Measurements from ENCODE around the gene QPCT. TPM values are rescaled to one million over a fixed set of nuclear protein-coding genes. Genes with fewer than 3 reads are reported as not detected.
A peak's percentile ranks its signal among the peaks of the same experiment; 100 is the strongest.

QPCT gene
- total RNA-seq, 1 experiment from 2014 or later: not detected

- H3K27ac ChIP-seq (ENCODE audit: insufficient read length, low read depth, low read length): no peak overlapping the region
- peaks cover 5% of the 10 kb centered on the region; the same call in 1 of the 2 replicates for H3K79me2 ChIP-seq (ENCODE audit: insufficient read depth, low read length)
- H3K27me3 Mint-ChIP-seq (ENCODE audit: low read depth): peaks cover 21% of the 10 kb centered on the region
- no peaks in the 10 kb centered on the region for H3K27me3 ChIP-seq (ENCODE audit: insufficient read depth, low read length)
- no peaks in the 10 kb centered on the region for H3K9me3 Mint-ChIP-seq
- H3K18ac ChIP-seq (ENCODE audit: insufficient read length, low read depth, low read length): no peak overlapping the region
- H3T11ph ChIP-seq (ENCODE audit: low read length): no peak overlapping the region
- no peak overlapping the region for H3K14ac ChIP-seq (ENCODE audit: insufficient read depth, low read length)
- peaks cover 7 to 10% (median 8%) of the 10 kb centered on the region in 3 experiments; a peak in 3 of 7 replicates for H3K36me3 Mint-ChIP-seq (ENCODE audit: insufficient read depth in 1 of 3, low read depth in 3 of 3)
- no peak overlapping the region for H2BK12ac ChIP-seq (ENCODE audit: insufficient read length, low read depth, low read length)
- no peak overlapping the region for H4K5ac ChIP-seq (ENCODE audit: insufficient read length, low read depth, low read length)
- no peak overlapping the region for H3K23ac ChIP-seq (ENCODE audit: insufficient read length, low read depth, low read length)
- 0 out of 2 replicates have a peak, but pooled peaks cover 4% of the 10 kb centered on the region for H3K4me1 ChIP-seq (ENCODE audit: insufficient read depth, low read length)
- peak overlapping the region; percentile 85 for H3K9ac ChIP-seq (ENCODE audit: extremely low read depth, insufficient read length, low read length)
- no peak overlapping the region for H2BK15ac ChIP-seq (ENCODE audit: low read depth, low read length)
- H3K27ac Mint-ChIP-seq: peak overlapping the region in 1 of 3 experiments; percentile 97; a peak in 1 of 7 replicates
- H3K9me3 ChIP-seq (ENCODE audit: control insufficient read depth, low read depth, low read length): no peaks in the 10 kb centered on the region
- no peak overlapping the region for H2BK20ac ChIP-seq (ENCODE audit: low read depth, low read length, poor library complexity, severe bottlenecking)
- no peak for TF ChIP-seq CTCF (conservative IDR thresholded peaks at IDR 0.05)
- no peak for DNase-seq
- peaks cover 6% of the 10 kb centered on the region for H3K23me2 ChIP-seq (ENCODE audit: insufficient read length, low read depth, low read length, poor library complexity, severe bottlenecking)
- H3K79me1 ChIP-seq (ENCODE audit: insufficient read depth, low read depth, low read length, poor library complexity, severe bottlenecking): peaks cover 2% of the 10 kb centered on the region
- peak overlapping the region; percentile 89 to 99 for H3K4me3 Mint-ChIP-seq
- peak overlapping the region; percentile 87 for H3K4me2 ChIP-seq (ENCODE audit: insufficient read depth, insufficient read length, low read length)
- H4K91ac ChIP-seq (ENCODE audit: insufficient read length, low read depth, low read length): no peak overlapping the region
- no peak overlapping the region for H2AFZ ChIP-seq (ENCODE audit: low read length)
- no peak overlapping the region for H4K8ac ChIP-seq (replicated peaks; ENCODE audit: insufficient read length, low read depth, low read length)
- WGBS (ENCODE audit: extremely low coverage, insufficient read length, low lambda C conversion rate): no CpG with 5 or more reads among the region's 13 CpGs
- H3K4ac ChIP-seq (ENCODE audit: low read depth, low read length): no peak overlapping the region
- H2BK5ac ChIP-seq (ENCODE audit: insufficient read length, low read length): no peak overlapping the region
- H2BK120ac ChIP-seq (ENCODE audit: low read depth, low read length, poor library complexity, severe bottlenecking): no peak overlapping the region
- no peaks in the 10 kb centered on the region for H4K20me1 ChIP-seq (ENCODE audit: control insufficient read depth, insufficient read depth, insufficient read length)
- H2AK5ac ChIP-seq (ENCODE audit: insufficient read length, low read length): no peak overlapping the region
- H3K4me1 Mint-ChIP-seq: peaks cover 26 to 29% of the 10 kb centered on the region in 2 experiments
- H3K56ac ChIP-seq (ENCODE audit: insufficient read length, low read depth, low read length): no peak overlapping the region
Observed at GRCh38 chr2:37323176-37323780, 21.2 kb upstream of the QPCT start.

Data from H9 (cell line).